Measurements from ENCODE around the gene NCKAP5. TPM values are rescaled to one million over a fixed set of nuclear protein-coding genes. Genes with fewer than 3 reads are reported as not detected.

NCKAP5 gene
- total and polyA plus RNA-seq, 7 experiments from 2014 or later = 0.12 TPM; not detected in 6

GRCh38 chr2:133080822-133081221, 487.4 kb downstream of the NCKAP5 start:
- ATAC-seq (no peak), DNase-seq (no peak)
- H3K9me3 Mint-ChIP-seq = peaks cover 0 to 9% (median 0%) of the 10 kb centered on the region in 11 donors
- intact Hi-C loops (cut with micrococcal nuclease) = no loop called here
- H3K27ac Mint-ChIP-seq = no peak overlapping the region
- Histone ChIP-seq H3K9me3 (ENCODE audit: control insufficient read depth in 2 of 3, low read length in 3 of 3) (no peaks in the 10 kb centered on the region), H3K4me3 (ENCODE audit: low read length) (no peak overlapping the region), H3K27me3 (ENCODE audit: control insufficient read depth in 2 of 2, insufficient read depth in 2 of 2, low read length in 2 of 2) (no peaks in the 10 kb centered on the region), H3K27ac (ENCODE audit: low read depth, low read length) (no peak overlapping the region), H3K36me3 (ENCODE audit: control insufficient read depth in 2 of 3, insufficient read depth in 3 of 3, low read length in 3 of 3) (no peaks in the 10 kb centered on the region), H3K4me1 (ENCODE audit: control insufficient read depth in 2 of 2, insufficient read depth in 2 of 2, low read length in 2 of 2) (no peaks in the 10 kb centered on the region)
- H3K4me3 Mint-ChIP-seq = no peak overlapping the region
- H3K27me3 Mint-ChIP-seq = no peaks in the 10 kb centered on the region
- POLR2A ChIA-PET = no interaction called here
- CTCF ChIA-PET = no interaction called here
- H3K4me1 Mint-ChIP-seq = no peaks in the 10 kb centered on the region
- no peaks in the 10 kb centered on the region for H3K36me3 Mint-ChIP-seq

- Histone ChIP-seq H3K9me3 (ENCODE audit: control insufficient read depth in 2 of 3, low read length in 3 of 3) (no peaks in the 10 kb centered on the region), H3K36me3 (ENCODE audit: control insufficient read depth in 2 of 3, insufficient read depth in 3 of 3, low read length in 3 of 3) (no peaks in the 10 kb centered on the region), H3K27me3 (ENCODE audit: control insufficient read depth in 2 of 2, insufficient read depth in 2 of 2, low read length in 2 of 2) (no peaks in the 10 kb centered on the region), H3K4me1 (ENCODE audit: control insufficient read depth in 2 of 2, insufficient read depth in 2 of 2, low read length in 2 of 2) (no peaks in the 10 kb centered on the region), H3K27ac (ENCODE audit: low read depth, low read length) (no peak overlapping the region), H3K4me3 (ENCODE audit: low read length) (no peak overlapping the region)
- H3K4me1 Mint-ChIP-seq = no peaks in the 10 kb centered on the region
- H3K4me3 Mint-ChIP-seq = no peak overlapping the region
- ChIA-PET POLR2A (no interaction called here), CTCF (interaction anchor here (0.6 kb wide), 1 partner anchor 16 kb away, joined by 3 read pairs; no protein-coding TSS in a partner anchor)
- no peaks in the 10 kb centered on the region for H3K27me3 Mint-ChIP-seq
- no peak overlapping the region for H3K27ac Mint-ChIP-seq
- no peaks in the 10 kb centered on the region for H3K36me3 Mint-ChIP-seq
- intact Hi-C loops (cut with micrococcal nuclease) = no loop called here
- H3K9me3 Mint-ChIP-seq = peaks cover 0 to 8% (median 2%) of the 10 kb centered on the region in 11 donors
- no peak for ATAC-seq
- DNase-seq = no peak
Measured at GRCh38 chr2:133078667-133079411, 489.4 kb downstream of the NCKAP5 start.

- Mint-ChIP-seq H3K9me3 (peaks cover 0 to 8% (median 2%) of the 10 kb centered on the region in 11 donors), H3K27me3 (no peaks in the 10 kb centered on the region), H3K4me3 (no peak overlapping the region), H3K27ac (no peak overlapping the region), H3K36me3 (no peaks in the 10 kb centered on the region), H3K4me1 (no peaks in the 10 kb centered on the region)
- no peaks in the 10 kb centered on the region for H3K36me3 ChIP-seq (ENCODE audit: control insufficient read depth in 2 of 3, insufficient read depth in 3 of 3, low read length in 3 of 3)
- H3K4me1 ChIP-seq (ENCODE audit: control insufficient read depth in 2 of 2, insufficient read depth in 2 of 2, low read length in 2 of 2) = no peaks in the 10 kb centered on the region
- intact Hi-C loops (cut with micrococcal nuclease) = no loop called here
- ChIA-PET CTCF (interaction anchor here (0.6 kb wide), 1 partner anchor 38 kb away, joined by 4 read pairs; no protein-coding TSS in a partner anchor), POLR2A (no interaction called here)
- no peak for ATAC-seq
- H3K27me3 ChIP-seq (ENCODE audit: control insufficient read depth in 2 of 2, insufficient read depth in 2 of 2, low read length in 2 of 2) = no peaks in the 10 kb centered on the region
- H3K9me3 ChIP-seq (ENCODE audit: control insufficient read depth in 2 of 3, low read length in 3 of 3) = no peaks in the 10 kb centered on the region
- H3K4me3 ChIP-seq (ENCODE audit: low read length) = no peak overlapping the region
- no peak for DNase-seq
- no peak overlapping the region for H3K27ac ChIP-seq (ENCODE audit: low read depth, low read length)
Measured at GRCh38 chr2:133077269-133077822, 490.9 kb downstream of the NCKAP5 start.

GRCh38 chr2:133072837-133073694, 495.2 kb downstream of the NCKAP5 start:
- peaks cover 0 to 15% (median 5%) of the 10 kb centered on the region in 11 donors for H3K9me3 Mint-ChIP-seq
- CTCF ChIA-PET = no interaction called here
- Histone ChIP-seq H3K4me1 (ENCODE audit: control insufficient read depth in 2 of 2, insufficient read depth in 2 of 2, low read length in 2 of 2) (no peaks in the 10 kb centered on the region), H3K27ac (ENCODE audit: low read depth, low read length) (no peak overlapping the region), H3K4me3 (ENCODE audit: low read length) (no peak overlapping the region), H3K36me3 (ENCODE audit: control insufficient read depth in 2 of 3, insufficient read depth in 3 of 3, low read length in 3 of 3) (no peaks in the 10 kb centered on the region), H3K27me3 (ENCODE audit: control insufficient read depth in 2 of 2, insufficient read depth in 2 of 2, low read length in 2 of 2) (no peaks in the 10 kb centered on the region), H3K9me3 (ENCODE audit: control insufficient read depth in 2 of 3, low read length in 3 of 3) (no peaks in the 10 kb centered on the region)
- DNase-seq (no peak), ATAC-seq (no peak)
- H3K36me3 Mint-ChIP-seq = no peaks in the 10 kb centered on the region
- H3K4me3 Mint-ChIP-seq = no peak overlapping the region
- H3K27me3 Mint-ChIP-seq = no peaks in the 10 kb centered on the region
- no peaks in the 10 kb centered on the region for H3K4me1 Mint-ChIP-seq
- POLR2A ChIA-PET = interaction anchor here (0.6 kb wide), 1 partner anchor 45 kb away, joined by 3 read pairs; no protein-coding TSS in a partner anchor
- intact Hi-C loops (cut with micrococcal nuclease) = no loop called here
- H3K27ac Mint-ChIP-seq = no peak overlapping the region

- ATAC-seq (no peak), DNase-seq (no peak)
- no peaks in the 10 kb centered on the region for H3K4me1 Mint-ChIP-seq
- H3K36me3 ChIP-seq (ENCODE audit: control insufficient read depth in 2 of 3, insufficient read depth in 3 of 3, low read length in 3 of 3) = no peaks in the 10 kb centered on the region
- no peaks in the 10 kb centered on the region for H3K27me3 Mint-ChIP-seq
- no peaks in the 10 kb centered on the region for H3K36me3 Mint-ChIP-seq
- H3K9me3 Mint-ChIP-seq = peaks cover 0 to 14% (median 0%) of the 10 kb centered on the region in 11 donors
- CTCF ChIA-PET = no interaction called here
- no peaks in the 10 kb centered on the region for H3K9me3 ChIP-seq (ENCODE audit: control insufficient read depth in 2 of 3, low read length in 3 of 3)
- no peak overlapping the region for H3K27ac ChIP-seq (ENCODE audit: low read depth, low read length)
- POLR2A ChIA-PET = no interaction called here
- no peak overlapping the region for H3K27ac Mint-ChIP-seq
- intact Hi-C loops (cut with micrococcal nuclease) = no loop called here
- H3K4me1 ChIP-seq (ENCODE audit: control insufficient read depth in 2 of 2, insufficient read depth in 2 of 2, low read length in 2 of 2) = no peaks in the 10 kb centered on the region
- no peaks in the 10 kb centered on the region for H3K27me3 ChIP-seq (ENCODE audit: control insufficient read depth in 2 of 2, insufficient read depth in 2 of 2, low read length in 2 of 2)
- H3K4me3 Mint-ChIP-seq = no peak overlapping the region
- H3K4me3 ChIP-seq (ENCODE audit: low read length) = no peak overlapping the region
Measured at GRCh38 chr2:133063775-133064174, 504.5 kb downstream of the NCKAP5 start.

- Mint-ChIP-seq H3K9me3 (peaks cover 0 to 11% (median 0%) of the 10 kb centered on the region in 11 donors), H3K27me3 (no peaks in the 10 kb centered on the region), H3K4me1 (no peaks in the 10 kb centered on the region), H3K27ac (no peak overlapping the region), H3K4me3 (no peak overlapping the region), H3K36me3 (no peaks in the 10 kb centered on the region)
- POLR2A ChIA-PET = no interaction called here
- H3K4me3 ChIP-seq (ENCODE audit: low read length) = no peak overlapping the region
- H3K4me1 ChIP-seq (ENCODE audit: control insufficient read depth in 2 of 2, insufficient read depth in 2 of 2, low read length in 2 of 2) = no peaks in the 10 kb centered on the region
- no peaks in the 10 kb centered on the region for H3K27me3 ChIP-seq (ENCODE audit: control insufficient read depth in 2 of 2, insufficient read depth in 2 of 2, low read length in 2 of 2)
- no peak for ATAC-seq
- CTCF ChIA-PET = interaction anchor here (0.7 kb wide), 1 partner anchor 15 kb away, joined by 3 read pairs; no protein-coding TSS in a partner anchor
- H3K9me3 ChIP-seq (ENCODE audit: control insufficient read depth in 2 of 3, low read length in 3 of 3) = no peaks in the 10 kb centered on the region
- no peak overlapping the region for H3K27ac ChIP-seq (ENCODE audit: low read depth, low read length)
- no peak for DNase-seq
- intact Hi-C loops (cut with micrococcal nuclease) = no loop called here
- no peaks in the 10 kb centered on the region for H3K36me3 ChIP-seq (ENCODE audit: control insufficient read depth in 2 of 3, insufficient read depth in 3 of 3, low read length in 3 of 3)
Measured at GRCh38 chr2:133062931-133063665, 505.2 kb downstream of the NCKAP5 start.

Data from naive thymus-derived CD4-positive, alpha-beta T cell (primary cell).